Suppressor macrophage treated with lipopolysaccharide for 1 hour (primary cell): ENCODE data around the gene NFKBIZ.

Source experiments
- DNase-seq, 3 donors: peaks; one replicate each; pipeline ENCODE4 v3.0.0-alpha.2; 2020 to 2022

The NFKBIZ gene

GRCh38 chr3:101825904-101826445 is 23.3 kb upstream of the NFKBIZ start:
- DNase-seq = no peak

DNA sequence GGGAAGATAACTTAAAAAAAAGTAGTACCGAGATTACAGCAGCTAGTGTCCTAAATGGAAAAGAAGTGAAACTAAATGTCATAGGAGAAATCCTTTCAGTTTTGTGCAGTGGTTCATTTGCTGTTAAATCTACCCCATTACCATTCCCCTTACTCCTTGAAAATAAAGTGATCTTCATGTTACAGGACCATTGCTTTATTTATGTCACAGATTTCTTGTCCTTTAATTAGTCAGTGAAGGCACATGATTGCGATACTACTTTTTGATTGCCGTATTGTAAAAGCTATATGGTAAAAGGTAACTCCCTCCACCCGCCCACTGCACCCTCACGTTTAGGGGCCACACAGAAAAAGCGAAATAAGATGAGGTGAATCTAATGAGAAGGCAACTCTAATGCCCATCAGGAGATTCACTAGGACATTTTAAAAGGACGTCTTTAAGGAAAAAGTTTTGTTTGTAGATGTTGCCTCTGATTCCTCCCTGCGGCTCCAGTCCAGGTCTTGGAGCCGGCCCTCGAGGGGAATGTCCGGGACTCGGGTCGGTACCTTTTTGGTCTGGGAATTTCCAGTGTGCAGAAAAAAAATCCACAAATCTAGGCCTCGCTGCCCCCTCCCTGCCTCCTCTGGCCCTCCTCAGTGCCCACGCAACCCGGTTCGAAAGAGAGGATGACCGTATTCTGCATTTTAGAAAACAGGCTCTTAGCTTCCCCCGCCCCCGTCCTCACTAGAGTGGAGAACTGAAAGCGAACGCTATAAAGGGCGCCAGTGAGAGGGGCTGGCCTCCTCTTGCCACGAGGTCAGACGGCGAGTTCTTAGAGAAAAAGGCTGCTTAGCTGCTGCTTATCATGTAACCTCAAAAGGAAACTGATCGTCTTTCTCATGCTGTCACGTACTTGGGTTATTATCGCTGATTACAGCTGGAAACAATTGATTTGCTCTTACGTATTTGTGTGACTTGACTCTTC is 21.8 kb upstream of the NFKBIZ start:
- DNase-seq = peak; percentile 99 to 100 (median 100)

GRCh38 chr3:101828276-101828675 is 21.0 kb upstream of the NFKBIZ start:
- no peak for DNase-seq

DNA sequence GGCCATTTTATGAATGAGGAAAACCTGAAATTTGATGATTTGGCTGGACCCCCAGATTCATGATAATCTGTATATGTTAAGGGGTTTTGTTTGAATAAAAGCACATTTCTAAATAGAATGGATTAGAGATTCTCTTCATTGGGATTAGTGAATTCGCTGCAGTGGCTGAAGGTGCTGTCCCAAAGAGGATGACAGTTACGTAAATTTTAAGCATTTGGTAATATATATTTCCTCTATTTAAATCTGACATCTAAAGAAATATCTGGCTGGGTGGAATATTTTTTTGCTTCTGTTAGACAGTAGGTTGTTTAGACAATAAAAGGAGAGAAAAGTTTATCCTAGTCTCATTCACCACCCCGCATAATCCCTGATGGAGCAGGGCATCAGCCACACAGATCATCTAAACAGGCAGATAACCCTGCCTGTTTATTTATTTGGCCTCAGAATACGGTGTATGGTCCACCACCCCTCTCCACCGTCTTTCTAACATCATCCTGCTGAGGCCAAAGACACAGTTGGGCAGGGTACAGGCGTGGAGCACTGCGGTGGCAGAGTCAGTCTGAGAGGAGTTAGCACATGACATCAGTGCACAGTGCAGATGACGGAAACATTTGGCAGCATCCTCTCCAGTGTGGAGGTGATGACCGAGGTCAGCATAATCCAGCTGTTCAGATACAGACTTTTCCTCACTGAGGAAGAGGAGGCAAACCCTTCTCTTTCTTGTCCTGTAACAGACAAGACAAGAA is 20.4 kb upstream of the NFKBIZ start:
- DNase-seq = peak; percentile 61 to 74 (median 71)

GRCh38 chr3:101829437-101829830 is 19.9 kb upstream of the NFKBIZ start:
- no peak for DNase-seq

DNA sequence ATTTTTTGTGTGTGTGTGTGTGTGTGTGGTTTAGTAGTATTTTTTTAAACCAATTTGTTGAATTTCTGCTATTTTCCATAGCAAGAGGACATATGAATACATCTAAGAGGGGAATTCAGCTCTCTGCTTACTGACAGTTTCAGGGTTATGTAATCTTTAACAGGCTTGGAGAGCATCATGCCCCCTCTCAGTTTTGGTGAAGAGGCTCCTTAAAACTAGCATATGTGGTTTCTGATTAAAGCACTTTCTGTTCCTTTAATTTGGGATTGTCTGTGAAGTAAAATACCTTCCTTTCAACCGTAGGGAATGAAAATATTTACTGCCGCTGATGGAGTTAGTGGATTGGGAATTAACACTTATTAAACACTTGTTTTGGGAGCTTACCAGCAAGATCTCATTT is 19.4 kb upstream of the NFKBIZ start:
- DNase-seq = peak; percentile 37 to 62 (median 57)

DNA sequence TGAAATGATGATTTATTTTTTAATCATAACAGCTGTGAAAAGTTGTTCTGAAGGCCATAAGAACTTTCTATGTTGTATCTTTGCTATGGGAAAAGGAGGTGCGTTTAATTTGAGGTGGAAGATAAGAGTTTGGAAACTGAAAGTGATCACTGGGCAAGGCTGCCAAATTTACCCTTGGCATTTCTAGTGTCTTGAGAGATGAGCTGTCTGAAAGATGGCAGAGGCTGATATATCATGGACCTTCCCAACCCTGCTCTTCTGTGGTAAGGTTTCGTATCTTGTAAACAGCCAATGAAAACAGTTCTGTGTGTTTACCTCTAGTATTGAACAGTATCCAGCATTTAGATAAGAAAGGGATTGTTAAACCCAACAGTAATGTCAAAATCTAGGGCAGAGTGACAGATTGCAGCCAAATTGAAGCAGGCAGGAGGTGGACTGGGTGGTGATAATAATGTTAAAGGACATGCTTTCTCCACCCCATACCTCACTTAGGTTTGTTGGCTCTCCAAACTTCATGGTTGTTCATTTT is 15.8 kb upstream of the NFKBIZ start:
- no peak for DNase-seq

DNA sequence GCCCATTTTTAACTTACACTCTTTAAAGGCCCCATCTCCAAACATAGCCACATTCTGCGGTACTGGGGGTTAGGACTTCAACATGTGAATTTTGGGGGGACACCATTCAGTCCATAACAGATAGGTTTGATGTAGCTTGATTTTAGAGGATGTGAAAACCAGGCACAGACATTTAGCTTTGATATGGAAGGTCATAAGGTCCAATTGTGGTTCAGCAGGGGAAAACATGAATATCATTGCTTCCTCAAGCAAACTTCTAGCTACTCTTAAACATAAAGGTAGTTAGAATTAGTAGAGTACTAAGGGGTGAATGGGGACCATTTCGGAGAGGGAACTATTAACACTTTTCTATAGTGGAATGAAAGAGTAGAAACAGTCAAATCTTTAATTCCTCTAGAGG is 13.6 kb upstream of the NFKBIZ start:
- no peak for DNase-seq

- DNase-seq = no peak
These were observed 13.2 kb upstream of the NFKBIZ start for GRCh38 chr3:101836160-101836559.

- DNase-seq = peak; percentile 71 to 93 (median 92)
These were observed 12.4 kb upstream of the NFKBIZ start for GRCh38 chr3:101836652-101837598.

DNA sequence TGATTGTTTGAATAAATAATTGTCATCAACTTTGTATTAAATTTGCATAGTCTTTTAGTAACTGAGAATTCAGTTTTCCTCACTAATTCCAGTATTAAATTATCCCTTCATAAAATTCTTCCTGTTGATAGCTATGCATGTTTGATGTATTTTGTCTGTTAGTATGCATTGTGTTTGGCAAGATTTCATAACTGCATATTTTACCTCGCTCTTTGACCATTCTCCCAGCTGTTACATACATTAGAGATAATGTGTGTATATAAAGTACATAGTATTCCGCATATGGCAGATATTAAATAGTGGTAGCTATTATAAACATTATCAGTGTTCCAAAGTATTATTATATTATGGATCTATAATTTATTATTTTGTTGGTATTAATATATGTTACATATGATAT is 10.6 kb upstream of the NFKBIZ start:
- no peak for DNase-seq

GRCh38 chr3:101840066-101840465 is 9.2 kb upstream of the NFKBIZ start:
- DNase-seq = no peak

- peak in 1 of 3 donors; percentile 2 for DNase-seq
These were observed 6.9 kb upstream of the NFKBIZ start for GRCh38 chr3:101842245-101842934.

DNA sequence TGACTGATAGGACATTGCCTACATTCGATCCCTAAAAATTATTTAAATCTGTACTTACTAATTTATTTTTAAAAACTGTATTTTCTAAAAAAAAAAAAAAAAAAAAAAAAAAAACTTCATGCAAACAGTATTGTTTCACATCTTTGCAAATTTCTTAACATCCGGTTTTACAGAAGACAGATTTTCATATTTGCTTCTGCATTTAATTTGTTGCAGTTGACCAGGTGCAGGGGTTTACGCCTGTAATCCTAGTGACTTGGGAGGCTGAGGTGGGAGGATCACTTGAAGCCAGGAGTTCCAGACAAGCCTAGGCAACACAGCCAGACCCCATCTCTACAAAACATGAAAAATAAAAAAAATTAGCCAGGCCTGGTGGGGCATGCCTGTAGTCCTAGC is 6.4 kb upstream of the NFKBIZ start:
- DNase-seq = peak in 1 of 3 donors; percentile 5

GRCh38 chr3:101845425-101845824 is 3.9 kb upstream of the NFKBIZ start:
- DNase-seq = no peak

GRCh38 chr3:101846709-101847108 is 2.6 kb upstream of the NFKBIZ start:
- no peak for DNase-seq

DNA sequence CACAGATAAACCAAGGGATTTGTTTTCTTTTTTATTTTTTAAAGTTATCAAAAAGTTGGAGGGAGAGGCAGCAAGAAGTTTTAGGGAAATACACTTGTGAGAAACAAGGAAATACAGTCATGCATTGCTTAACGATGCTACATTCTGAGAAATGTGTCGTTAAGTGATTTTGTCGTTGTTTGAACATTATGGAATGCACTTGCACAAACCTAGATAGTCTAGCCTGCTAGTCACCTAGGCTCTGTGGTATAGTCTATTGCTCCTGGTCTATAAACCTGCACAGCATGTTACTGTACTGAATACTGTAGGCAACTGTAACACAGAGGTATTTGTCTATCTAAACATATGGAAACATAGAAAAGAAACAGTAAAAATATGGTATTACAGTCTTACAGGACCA is 2.0 kb upstream of the NFKBIZ start:
- peak; percentile 49 to 80 (median 80) for DNase-seq

- DNase-seq = peak in 1 of 3 donors; percentile 18
These were observed 988 bp upstream of the NFKBIZ start for GRCh38 chr3:101848326-101848725.

DNA sequence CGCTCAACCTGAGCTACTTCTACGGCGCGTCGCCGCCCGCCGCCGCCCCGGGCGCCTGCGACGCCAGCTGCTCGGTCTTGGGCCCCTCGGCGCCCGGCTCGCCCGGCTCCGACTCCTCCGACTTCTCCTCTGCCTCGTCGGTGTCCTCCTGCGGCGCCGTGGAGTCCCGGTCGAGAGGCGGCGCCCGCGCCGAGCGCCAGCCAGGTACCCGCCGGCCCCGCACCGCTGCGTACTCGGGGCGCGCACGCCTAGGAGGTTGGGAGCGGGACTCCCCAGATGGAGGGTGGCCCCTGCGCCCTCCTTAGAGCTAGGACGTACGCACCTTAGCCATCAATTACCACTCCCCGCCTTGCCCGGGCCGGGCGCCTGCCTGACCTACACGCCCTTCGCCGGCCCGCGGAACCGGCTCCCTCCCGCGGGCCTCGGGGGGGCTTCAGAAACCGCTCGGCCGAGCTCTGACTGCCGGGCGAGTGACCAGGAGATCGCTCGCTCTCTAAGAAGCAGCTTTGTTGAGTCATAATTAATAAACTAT is 466 bp downstream of the NFKBIZ start:
- peak in 1 of 3 donors; percentile 52 for DNase-seq

DNA sequence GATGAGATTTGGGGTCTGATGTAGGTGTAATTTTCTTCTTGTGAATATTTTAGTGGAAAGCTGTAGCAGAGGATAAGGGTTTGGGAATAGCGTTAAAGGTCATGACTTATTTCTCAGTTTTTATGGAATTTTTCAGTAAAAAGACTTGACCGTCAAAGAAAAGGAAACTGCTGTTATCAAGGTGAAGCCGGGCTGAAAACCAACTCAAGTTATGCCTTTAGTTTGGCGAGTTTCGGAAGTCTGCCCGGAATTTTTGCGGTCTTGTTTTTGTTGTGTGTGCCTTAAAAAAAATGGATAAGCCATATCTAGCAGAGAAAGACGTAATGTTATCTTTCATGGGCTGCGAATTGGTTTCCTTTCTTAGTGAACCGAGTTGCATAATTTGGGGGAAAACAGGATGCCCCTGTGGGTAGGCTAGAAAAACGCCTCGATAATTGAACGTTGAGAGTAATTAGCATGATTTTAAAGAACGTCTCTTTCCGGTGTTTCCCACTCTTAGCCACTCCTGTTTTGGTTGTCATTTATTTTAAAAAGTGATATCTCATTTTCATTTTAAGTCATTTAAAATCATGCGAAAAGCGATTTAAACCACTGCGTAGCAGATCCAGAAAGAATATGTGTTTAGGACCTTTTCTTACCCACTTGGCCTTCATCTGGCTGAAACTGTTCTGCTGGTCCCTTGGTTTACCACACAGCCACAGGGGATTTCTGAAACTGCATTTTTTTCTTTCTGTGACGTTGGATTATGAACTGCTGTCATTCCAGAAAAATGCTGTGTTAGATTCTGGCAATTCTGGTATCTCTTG is 1.1 kb downstream of the NFKBIZ start:
- peak; percentile 63 to 82 (median 71) for DNase-seq
